Uterus (tissue), 2 donors: ENCODE results near the gene KRT6A.

Experiments used
- CTCF ChIP-seq, 4 experiments: fragments of 200-600 bp in 2 of 4; fragments of 450-650 bp in 2 of 4; sonication (generic) in 2 of 4; IDR thresholded peaks; one replicate each; pipeline ENCODE4 v1.5.1; 2016 to 2019; ENCODE audit warnings: antibody characterized with exemption in 4 of 4, mild to moderate bottlenecking in 2 of 4, moderate library complexity in 1 of 4
- POLR2A ChIP-seq, 2 donors: fragments of 450-650 bp; IDR thresholded peaks; one replicate each; pipeline ENCODE4 v1.6.1; 2016; ENCODE audit warnings: antibody characterized with exemption in 2 of 2, mild to moderate bottlenecking in 1 of 2, moderate library complexity in 1 of 2

GRCh38 chr12:52498946-52499345 is 5.9 kb upstream of the KRT6A start:
- TF ChIP-seq CTCF (IDR thresholded peaks at IDR 0.05) (no peak), POLR2A (IDR thresholded peaks at IDR 0.05) (no peak)
